ENCODE results near the gene RPL36. TPM values are rescaled to one million over a fixed set of nuclear protein-coding genes. Genes with fewer than 3 reads are reported as not detected.
"Not testable (repeated sequence)": the region's sequence is repeated elsewhere in the genome, so short reads cannot be mapped to it uniquely, and the experiment has no call there.

Gene RPL36
- total RNA-seq, 2 donors from 2014 or later, result 844 to 976 TPM

- Histone ChIP-seq H3K9me3 (no peaks in the 10 kb centered on the region), H3K36me3 (no peaks in the 10 kb centered on the region), H3K4me1 (peaks cover 12% of the 10 kb centered on the region), H3K9ac (ENCODE audit: low read depth in 2 of 2, low read length in 2 of 2) (peak within 1 kb of the TSS; percentile 87 to 91), H3K4me3 (peak within 1 kb of the TSS; percentile 100), H3K27me3 (no peaks in the 10 kb centered on the region), H3K27ac (peak within 1 kb of the TSS; percentile 91)
- DNase-seq, result peak; percentile 98
- intact Hi-C loops (cut with DNase I), result no loop called here
- TF ChIP-seq, protein P1, sequence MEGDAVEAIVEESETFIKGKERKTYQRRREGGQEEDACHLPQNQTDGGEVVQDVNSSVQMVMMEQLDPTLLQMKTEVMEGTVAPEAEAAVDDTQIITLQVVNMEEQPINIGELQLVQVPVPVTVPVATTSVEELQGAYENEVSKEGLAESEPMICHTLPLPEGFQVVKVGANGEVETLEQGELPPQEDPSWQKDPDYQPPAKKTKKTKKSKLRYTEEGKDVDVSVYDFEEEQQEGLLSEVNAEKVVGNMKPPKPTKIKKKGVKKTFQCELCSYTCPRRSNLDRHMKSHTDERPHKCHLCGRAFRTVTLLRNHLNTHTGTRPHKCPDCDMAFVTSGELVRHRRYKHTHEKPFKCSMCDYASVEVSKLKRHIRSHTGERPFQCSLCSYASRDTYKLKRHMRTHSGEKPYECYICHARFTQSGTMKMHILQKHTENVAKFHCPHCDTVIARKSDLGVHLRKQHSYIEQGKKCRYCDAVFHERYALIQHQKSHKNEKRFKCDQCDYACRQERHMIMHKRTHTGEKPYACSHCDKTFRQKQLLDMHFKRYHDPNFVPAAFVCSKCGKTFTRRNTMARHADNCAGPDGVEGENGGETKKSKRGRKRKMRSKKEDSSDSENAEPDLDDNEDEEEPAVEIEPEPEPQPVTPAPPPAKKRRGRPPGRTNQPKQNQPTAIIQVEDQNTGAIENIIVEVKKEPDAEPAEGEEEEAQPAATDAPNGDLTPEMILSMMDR (IDR thresholded peaks at IDR 0.05), result peak; percentile 95
Measured at GRCh38 chr19:5719961-5720790, 30.1 kb downstream of the RPL36 start, which contains the start of the genes CATSPERD and LONP1. TSS of gene CATSPERD (plus strand) at chr19:5720637. CDS start at chr19:5720738, 101 bp downstream. TSS of gene LONP1 (minus strand) at chr19:5720146. CDS start at chr19:5720132, 14 bp downstream.

DNA sequence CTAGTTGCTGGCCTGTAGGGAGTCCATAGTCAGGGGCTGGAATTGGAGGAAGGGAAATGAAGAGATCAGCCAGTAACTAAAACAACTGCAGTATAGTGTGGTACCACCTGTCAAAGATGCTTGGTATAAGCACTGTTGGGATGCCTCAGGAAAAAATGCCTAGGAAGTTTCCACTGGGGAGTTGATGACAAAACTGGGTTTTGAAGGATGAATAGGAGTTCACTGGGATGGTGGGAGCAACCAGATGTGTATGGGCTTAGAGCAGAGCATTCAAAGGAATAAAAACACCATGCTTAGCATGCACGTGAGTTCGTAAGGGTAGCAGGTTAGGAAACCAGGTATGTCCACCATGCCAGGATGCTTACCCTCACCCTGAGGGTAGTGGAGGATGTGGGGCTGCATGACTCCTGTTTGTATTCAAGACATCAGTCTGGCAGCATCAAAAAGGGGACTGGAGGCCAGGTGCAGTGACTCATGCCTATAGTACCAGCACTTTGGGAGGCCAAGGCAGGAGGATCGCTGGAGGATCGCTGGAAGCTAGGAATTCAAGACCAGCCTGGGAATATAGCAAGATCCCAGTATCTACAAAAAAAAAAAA lies 37.5 kb downstream of the RPL36 start:
- Histone ChIP-seq H3K9ac (ENCODE audit: low read depth in 2 of 2, low read length in 2 of 2) (no peak overlapping the region), H3K9me3 (no peaks in the 10 kb centered on the region), H3K4me1 (no peaks in the 10 kb centered on the region), H3K27ac (no peak overlapping the region), H3K36me3 (no peaks in the 10 kb centered on the region), H3K27me3 (no peaks in the 10 kb centered on the region), H3K4me3 (no peak overlapping the region)
- intact Hi-C loops (cut with DNase I), result no loop called here
- no peak for DNase-seq
- TF ChIP-seq, protein P1 (IDR thresholded peaks at IDR 0.05), result no peak

GRCh38 chr19:5733172-5733571 lies 43.1 kb downstream of the RPL36 start:
- H3K9ac ChIP-seq (ENCODE audit: low read depth in 2 of 2, low read length in 2 of 2); H3K9me3 ChIP-seq; H3K4me1 ChIP-seq; H3K4me3 ChIP-seq; H3K27ac ChIP-seq; H3K36me3 ChIP-seq; intact Hi-C loops (cut with DNase I); DNase-seq; H3K27me3 ChIP-seq: not testable (repeated sequence)

DNA sequence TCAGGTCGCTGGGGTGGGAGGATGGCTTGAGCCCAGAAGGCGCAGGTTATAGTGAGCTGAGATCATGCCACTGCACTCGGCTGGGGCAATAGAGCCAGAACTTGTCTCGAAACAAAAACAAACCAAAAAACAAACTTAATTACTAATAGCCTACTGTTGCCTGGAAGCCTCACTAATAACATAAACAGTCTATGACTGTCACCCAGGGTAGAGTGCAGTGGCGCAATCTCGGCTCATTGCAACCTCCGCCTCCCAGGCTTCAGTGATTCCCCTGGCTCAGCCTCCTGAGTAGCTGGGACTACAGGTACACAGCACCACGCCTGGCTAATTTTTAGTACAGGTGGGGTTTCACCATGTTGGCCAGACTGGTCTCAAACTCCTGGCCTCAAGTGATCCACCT lies 48.3 kb downstream of the RPL36 start:
- H3K9ac ChIP-seq (ENCODE audit: low read depth in 2 of 2, low read length in 2 of 2), result no peak overlapping the region
- H3K36me3 ChIP-seq, result no peaks in the 10 kb centered on the region
- H3K4me3 ChIP-seq, result no peak overlapping the region
- H3K27ac ChIP-seq, result no peak overlapping the region
- no peaks in the 10 kb centered on the region for H3K27me3 ChIP-seq
- no peaks in the 10 kb centered on the region for H3K4me1 ChIP-seq
- no peak for DNase-seq
- intact Hi-C loops (cut with DNase I), result no loop called here
- TF ChIP-seq, protein P1 (IDR thresholded peaks at IDR 0.05), result no peak
- H3K9me3 ChIP-seq, result no peaks in the 10 kb centered on the region

Other genes with a start within 250 kb of the RPL36 start
- gene ZNRF4, start 234.9 kb upstream of the RPL36 start, total RNA-seq, result not detected
- 1 to 10 TPM; 2.2 to 4.4 TPM for gene TINCR, start 122.3 kb upstream of the RPL36 start, total RNA-seq
- gene SAFB2, start 67.5 kb upstream of the RPL36 start, total RNA-seq, result 100 to 1,000 TPM in 1 of 2 donors, 10 to 100 TPM in 1; 46.1 to 108 TPM
- gene SAFB, start 67.2 kb upstream of the RPL36 start, total RNA-seq, result 100 to 1,000 TPM in 1 of 2 donors, 10 to 100 TPM in 1; 56.1 to 120 TPM
- gene MICOS13, start 9.8 kb upstream of the RPL36 start, total RNA-seq, result 10 to 100 TPM; 56.0 to 88.0 TPM
- 1 to 10 TPM; 3.2 to 3.4 TPM for gene HSD11B1L, start 9.3 kb upstream of the RPL36 start, total RNA-seq
- gene LONP1, start 29.9 kb downstream of the RPL36 start, total RNA-seq, result 100 to 1,000 TPM in 1 of 2 donors, 10 to 100 TPM in 1; 64.3 to 133 TPM
- gene CATSPERD, start 30.3 kb downstream of the RPL36 start, total RNA-seq, result not detected
- gene PRR22, start 94.5 kb downstream of the RPL36 start, total RNA-seq, result 1 to 10 TPM; 1.4 to 5.7 TPM
- gene DUS3L, start 100.9 kb downstream of the RPL36 start, total RNA-seq, result 10 to 100 TPM; 20.8 to 47.6 TPM
- gene NRTN, start 114.8 kb downstream of the RPL36 start, total RNA-seq, result 1 to 10 TPM; 1.8 to 2.9 TPM
- gene FUT6, start 149.4 kb downstream of the RPL36 start, total RNA-seq, result 10 to 100 TPM; 48.9 to 89.4 TPM
- 100 to 1,000 TPM; 260 to 272 TPM for gene FUT3, start 161.2 kb downstream of the RPL36 start, total RNA-seq
- under 1 TPM in 1 of 2 donors, not detected in 1; 0.24 TPM for gene FUT5, start 180.2 kb downstream of the RPL36 start, total RNA-seq
- gene NDUFA11, start 213.5 kb downstream of the RPL36 start, total RNA-seq, result 100 to 1,000 TPM; 188 to 228 TPM
- 1 to 10 TPM; 4.0 to 4.7 TPM for gene VMAC, start 214.6 kb downstream of the RPL36 start, total RNA-seq
- 10 to 100 TPM in 1 of 2 donors, 1 to 10 TPM in 1; 9.3 to 15.0 TPM for gene CAPS, start 224.0 kb downstream of the RPL36 start, total RNA-seq